ENCODE measurements around the gene LSM12. TPM values are rescaled to one million over a fixed set of nuclear protein-coding genes. Genes with fewer than 3 reads are reported as not detected.

The LSM12 gene
- polyA plus RNA-seq, 1 of the 3 experiments (the other 2 are of a cell fraction) = 26.6 TPM

DNA sequence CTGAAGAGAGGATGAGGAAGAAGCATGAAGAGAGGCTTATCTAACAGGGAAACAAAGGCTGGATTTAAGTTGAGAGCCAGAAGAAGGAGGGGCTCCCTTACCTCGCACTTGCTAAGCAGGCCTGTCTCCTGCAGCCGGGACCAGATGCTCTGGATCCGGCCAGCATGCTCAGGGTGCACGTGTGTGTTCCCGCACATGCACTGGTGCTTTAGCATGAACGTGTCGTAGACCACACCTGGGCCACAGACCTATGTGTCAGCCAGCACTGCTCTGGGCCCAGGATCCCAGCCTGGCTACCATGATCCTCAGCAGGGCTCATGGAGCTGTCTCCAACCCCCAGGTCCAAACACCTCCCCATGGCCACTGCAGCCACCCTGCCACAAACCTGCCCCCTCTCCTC, 18.4 kb upstream of the LSM12 start (continued):
- TF ChIP-seq FOXM1 (IDR thresholded peaks at IDR 0.05; ENCODE audit: low read depth) (no peak), JUND (IDR thresholded peaks at IDR 0.05) (no peak), MXI1 (IDR thresholded peaks at IDR 0.05; ENCODE audit: low read depth, low read length) (no peak), RXRA (IDR thresholded peaks at IDR 0.05; ENCODE audit: borderline replicate concordance, low read depth) (no peak), GATA2 (CRISPR knock-in tag; IDR thresholded peaks at IDR 0.05) (no peak), TAF1 (IDR thresholded peaks at IDR 0.05; ENCODE audit: borderline replicate concordance, low read depth, low read length) (no peak), MEF2A (IDR thresholded peaks at IDR 0.05; ENCODE audit: borderline replicate concordance, low read depth) (no peak)
- TF ChIP-seq, protein P1, sequence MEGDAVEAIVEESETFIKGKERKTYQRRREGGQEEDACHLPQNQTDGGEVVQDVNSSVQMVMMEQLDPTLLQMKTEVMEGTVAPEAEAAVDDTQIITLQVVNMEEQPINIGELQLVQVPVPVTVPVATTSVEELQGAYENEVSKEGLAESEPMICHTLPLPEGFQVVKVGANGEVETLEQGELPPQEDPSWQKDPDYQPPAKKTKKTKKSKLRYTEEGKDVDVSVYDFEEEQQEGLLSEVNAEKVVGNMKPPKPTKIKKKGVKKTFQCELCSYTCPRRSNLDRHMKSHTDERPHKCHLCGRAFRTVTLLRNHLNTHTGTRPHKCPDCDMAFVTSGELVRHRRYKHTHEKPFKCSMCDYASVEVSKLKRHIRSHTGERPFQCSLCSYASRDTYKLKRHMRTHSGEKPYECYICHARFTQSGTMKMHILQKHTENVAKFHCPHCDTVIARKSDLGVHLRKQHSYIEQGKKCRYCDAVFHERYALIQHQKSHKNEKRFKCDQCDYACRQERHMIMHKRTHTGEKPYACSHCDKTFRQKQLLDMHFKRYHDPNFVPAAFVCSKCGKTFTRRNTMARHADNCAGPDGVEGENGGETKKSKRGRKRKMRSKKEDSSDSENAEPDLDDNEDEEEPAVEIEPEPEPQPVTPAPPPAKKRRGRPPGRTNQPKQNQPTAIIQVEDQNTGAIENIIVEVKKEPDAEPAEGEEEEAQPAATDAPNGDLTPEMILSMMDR (IDR thresholded peaks at IDR 0.05) = no peak
- TF ChIP-seq, protein P2, sequence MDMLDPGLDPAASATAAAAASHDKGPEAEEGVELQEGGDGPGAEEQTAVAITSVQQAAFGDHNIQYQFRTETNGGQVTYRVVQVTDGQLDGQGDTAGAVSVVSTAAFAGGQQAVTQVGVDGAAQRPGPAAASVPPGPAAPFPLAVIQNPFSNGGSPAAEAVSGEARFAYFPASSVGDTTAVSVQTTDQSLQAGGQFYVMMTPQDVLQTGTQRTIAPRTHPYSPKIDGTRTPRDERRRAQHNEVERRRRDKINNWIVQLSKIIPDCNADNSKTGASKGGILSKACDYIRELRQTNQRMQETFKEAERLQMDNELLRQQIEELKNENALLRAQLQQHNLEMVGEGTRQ (IDR thresholded peaks at IDR 0.05; ENCODE audit: borderline replicate concordance, low read depth, low read length) = no peak

DNA sequence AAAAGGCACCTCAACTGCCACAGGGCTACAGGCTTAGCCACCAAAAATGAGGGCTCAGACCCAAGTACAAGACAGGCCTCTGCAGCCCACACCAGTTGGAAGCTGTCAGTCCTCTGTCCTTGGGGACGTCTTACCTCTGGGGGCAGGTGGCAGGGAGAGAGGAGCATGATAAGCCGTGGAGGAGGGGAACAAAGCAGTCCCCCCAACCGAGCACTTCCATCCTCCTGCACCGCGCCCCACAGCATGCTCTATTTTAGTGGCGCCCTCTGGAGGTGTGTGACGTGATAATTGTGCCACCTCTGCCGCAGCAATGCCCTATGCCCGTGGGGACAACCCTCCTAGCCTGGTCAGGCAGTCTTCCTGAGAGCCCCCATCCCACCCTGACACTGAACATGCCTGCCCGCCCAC, 17.7 kb upstream of the LSM12 start:
- ChIA-PET POLR2A (interaction anchor here (1.2 to 1.3 kb wide), 2 partner anchors 12 to 84 kb away, joined by 4 to 6 read pairs; no protein-coding TSS in a partner anchor), CTCF (interaction anchor here (0.6 to 3.8 kb wide), 23 partner anchors 10 to 206 kb away, joined by 3 to 20 read pairs (median 4); partner anchors contain the start of genes ASB16 and LSM12)
- Histone ChIP-seq H3K27me3 (ENCODE audit: insufficient read depth) (no peaks in the 10 kb centered on the region), H3K79me2 (ENCODE audit: insufficient read depth) (no peaks in the 10 kb centered on the region), H3K9me3 (no peaks in the 10 kb centered on the region), H3K36me3 (replicated peaks in 1 of 2; ENCODE audit: control insufficient read depth in 1 of 2, insufficient read depth in 2 of 2, low read length in 1 of 2) (peaks cover 12 to 20% of the 10 kb centered on the region in 2 experiments), H3K9me2 (no peaks in the 10 kb centered on the region), H3F3A (replicated peaks; ENCODE audit: insufficient read depth) (peaks cover 18% of the 10 kb centered on the region), H3K27ac (ENCODE audit: low read depth in 2 of 2, low read length in 1 of 2) (no peak overlapping the region), H3K9ac (no peak overlapping the region), H3K4me1 (ENCODE audit: control insufficient read depth in 1 of 2, insufficient read depth in 2 of 2, low read depth in 1 of 2, low read length in 1 of 2) (peaks cover 12 to 15% of the 10 kb centered on the region in 2 experiments; a peak in 3 of 4 replicates), H3K4me2 (no peak overlapping the region), H3K4me3 (ENCODE audit: low read depth in 2 of 2, low read length in 1 of 2) (no peak overlapping the region), H4K20me1 (ENCODE audit: insufficient read depth) (no peaks in the 10 kb centered on the region), H2AFZ (ENCODE audit: low read depth) (no peak overlapping the region)
- 73% methylated on average over 9 of the region's 10 CpGs for WGBS (ENCODE audit: low lambda C conversion rate)
- DNase-seq = peak; percentile 78
- TF ChIP-seq MXI1 (IDR thresholded peaks at IDR 0.05; ENCODE audit: low read depth, low read length) = no peak
- no peak for TF ChIP-seq CHD2 (IDR thresholded peaks at IDR 0.05; ENCODE audit: low read length, partially characterized antibody)
- TF ChIP-seq, protein P3, sequence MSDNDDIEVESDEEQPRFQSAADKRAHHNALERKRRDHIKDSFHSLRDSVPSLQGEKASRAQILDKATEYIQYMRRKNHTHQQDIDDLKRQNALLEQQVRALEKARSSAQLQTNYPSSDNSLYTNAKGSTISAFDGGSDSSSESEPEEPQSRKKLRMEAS (IDR thresholded peaks at IDR 0.05; ENCODE audit: low read depth) = no peak
- TF ChIP-seq, protein P4, sequence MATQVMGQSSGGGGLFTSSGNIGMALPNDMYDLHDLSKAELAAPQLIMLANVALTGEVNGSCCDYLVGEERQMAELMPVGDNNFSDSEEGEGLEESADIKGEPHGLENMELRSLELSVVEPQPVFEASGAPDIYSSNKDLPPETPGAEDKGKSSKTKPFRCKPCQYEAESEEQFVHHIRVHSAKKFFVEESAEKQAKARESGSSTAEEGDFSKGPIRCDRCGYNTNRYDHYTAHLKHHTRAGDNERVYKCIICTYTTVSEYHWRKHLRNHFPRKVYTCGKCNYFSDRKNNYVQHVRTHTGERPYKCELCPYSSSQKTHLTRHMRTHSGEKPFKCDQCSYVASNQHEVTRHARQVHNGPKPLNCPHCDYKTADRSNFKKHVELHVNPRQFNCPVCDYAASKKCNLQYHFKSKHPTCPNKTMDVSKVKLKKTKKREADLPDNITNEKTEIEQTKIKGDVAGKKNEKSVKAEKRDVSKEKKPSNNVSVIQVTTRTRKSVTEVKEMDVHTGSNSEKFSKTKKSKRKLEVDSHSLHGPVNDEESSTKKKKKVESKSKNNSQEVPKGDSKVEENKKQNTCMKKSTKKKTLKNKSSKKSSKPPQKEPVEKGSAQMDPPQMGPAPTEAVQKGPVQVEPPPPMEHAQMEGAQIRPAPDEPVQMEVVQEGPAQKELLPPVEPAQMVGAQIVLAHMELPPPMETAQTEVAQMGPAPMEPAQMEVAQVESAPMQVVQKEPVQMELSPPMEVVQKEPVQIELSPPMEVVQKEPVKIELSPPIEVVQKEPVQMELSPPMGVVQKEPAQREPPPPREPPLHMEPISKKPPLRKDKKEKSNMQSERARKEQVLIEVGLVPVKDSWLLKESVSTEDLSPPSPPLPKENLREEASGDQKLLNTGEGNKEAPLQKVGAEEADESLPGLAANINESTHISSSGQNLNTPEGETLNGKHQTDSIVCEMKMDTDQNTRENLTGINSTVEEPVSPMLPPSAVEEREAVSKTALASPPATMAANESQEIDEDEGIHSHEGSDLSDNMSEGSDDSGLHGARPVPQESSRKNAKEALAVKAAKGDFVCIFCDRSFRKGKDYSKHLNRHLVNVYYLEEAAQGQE (IDR thresholded peaks at IDR 0.05; ENCODE audit: low read depth, low read length) = no peak
- TF ChIP-seq SMC3 (IDR thresholded peaks at IDR 0.05; ENCODE audit: low read depth, low read length) = peak; percentile 13; the same call in 1 of the 2 replicates
- no peak for TF ChIP-seq RFX5 (IDR thresholded peaks at IDR 0.05; ENCODE audit: low read length)
- TF ChIP-seq FOSL2 (IDR thresholded peaks at IDR 0.05; ENCODE audit: borderline replicate concordance, low read depth) = no peak
- peak; percentile 41 for TF ChIP-seq RAD21 (IDR thresholded peaks at IDR 0.05; ENCODE audit: low read length)
- no peak for TF ChIP-seq TCF12 (IDR thresholded peaks at IDR 0.05)
- TF ChIP-seq MEF2A (IDR thresholded peaks at IDR 0.05; ENCODE audit: borderline replicate concordance, low read depth) = no peak
- no peak for TF ChIP-seq EZH2phosphoT487 (IDR thresholded peaks at IDR 0.05; ENCODE audit: borderline replicate concordance, low read depth)
- TF ChIP-seq, protein P1 (IDR thresholded peaks at IDR 0.05) = peak; percentile 60
- no peak for TF ChIP-seq SIN3A (IDR thresholded peaks at IDR 0.05; ENCODE audit: borderline replicate concordance, low read depth, low read length)
- no peak for TF ChIP-seq YY1 (IDR thresholded peaks at IDR 0.05; ENCODE audit: low read depth)
